Skeletal muscle tissue (tissue), 4 donors: ENCODE data around the gene HIC2. TPM values are rescaled to one million over a fixed set of nuclear protein-coding genes. Genes with fewer than 3 reads are reported as not detected.
"Not testable (repeated sequence)": the region's sequence is repeated elsewhere in the genome, so short reads cannot be mapped to it uniquely, and the experiment has no call there.

Experiments
- H3K27ac ChIP-seq: one replicate; pipeline ENCODE4 v1.7.0; 2013; ENCODE audit warnings: mild to moderate bottlenecking, low read depth, low read length, inconsistent platforms
- H3K27me3 ChIP-seq, 3 donors: one replicate each; pipeline ENCODE4 v1.7.0; 2013; ENCODE audit warnings: low read length in 3 of 3; ENCODE audit not compliant: control insufficient read depth in 3 of 3, insufficient read depth in 3 of 3
- H3K36me3 ChIP-seq, 3 donors: one replicate each; pipeline ENCODE4 v1.7.0; 2013; ENCODE audit warnings: low read length in 3 of 3; ENCODE audit not compliant: control insufficient read depth in 3 of 3, insufficient read depth in 3 of 3
- H3K4me1 ChIP-seq, 3 donors: one replicate each; pipeline ENCODE4 v1.7.0; 2013; ENCODE audit warnings: low read length in 3 of 3, mild to moderate bottlenecking in 3 of 3; ENCODE audit not compliant: control insufficient read depth in 3 of 3, insufficient read depth in 3 of 3
- H3K4me3 ChIP-seq, 3 donors: one replicate each; pipeline ENCODE4 v1.7.0; 2013; ENCODE audit warnings: low read length in 3 of 3
- H3K9ac ChIP-seq, 3 donors: one replicate each; pipeline ENCODE4 v1.7.0; 2013; ENCODE audit warnings: low read length in 3 of 3, mild to moderate bottlenecking in 3 of 3, moderate library complexity in 2 of 3, low read depth in 1 of 3
- H3K9me3 ChIP-seq, 3 donors: one replicate each; pipeline ENCODE4 v1.7.0; 2013; ENCODE audit warnings: low read length in 3 of 3; ENCODE audit not compliant: control insufficient read depth in 3 of 3
- total RNA-seq: library from RNA; depleted of rRNA; stranded (reverse); fragments of >200 nt; gene quantifications from one replicate; pipeline ENCODE4 v1.2.3, GENCODE V29; 2014
- donor health status: Osteomylitis.

HIC2 gene, protein sequence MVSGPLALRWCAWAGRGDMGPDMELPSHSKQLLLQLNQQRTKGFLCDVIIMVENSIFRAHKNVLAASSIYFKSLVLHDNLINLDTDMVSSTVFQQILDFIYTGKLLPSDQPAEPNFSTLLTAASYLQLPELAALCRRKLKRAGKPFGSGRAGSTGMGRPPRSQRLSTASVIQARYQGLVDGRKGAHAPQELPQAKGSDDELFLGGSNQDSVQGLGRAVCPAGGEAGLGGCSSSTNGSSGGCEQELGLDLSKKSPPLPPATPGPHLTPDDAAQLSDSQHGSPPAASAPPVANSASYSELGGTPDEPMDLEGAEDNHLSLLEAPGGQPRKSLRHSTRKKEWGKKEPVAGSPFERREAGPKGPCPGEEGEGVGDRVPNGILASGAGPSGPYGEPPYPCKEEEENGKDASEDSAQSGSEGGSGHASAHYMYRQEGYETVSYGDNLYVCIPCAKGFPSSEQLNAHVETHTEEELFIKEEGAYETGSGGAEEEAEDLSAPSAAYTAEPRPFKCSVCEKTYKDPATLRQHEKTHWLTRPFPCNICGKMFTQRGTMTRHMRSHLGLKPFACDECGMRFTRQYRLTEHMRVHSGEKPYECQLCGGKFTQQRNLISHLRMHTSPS
- 4.2 TPM for total RNA-seq

DNA sequence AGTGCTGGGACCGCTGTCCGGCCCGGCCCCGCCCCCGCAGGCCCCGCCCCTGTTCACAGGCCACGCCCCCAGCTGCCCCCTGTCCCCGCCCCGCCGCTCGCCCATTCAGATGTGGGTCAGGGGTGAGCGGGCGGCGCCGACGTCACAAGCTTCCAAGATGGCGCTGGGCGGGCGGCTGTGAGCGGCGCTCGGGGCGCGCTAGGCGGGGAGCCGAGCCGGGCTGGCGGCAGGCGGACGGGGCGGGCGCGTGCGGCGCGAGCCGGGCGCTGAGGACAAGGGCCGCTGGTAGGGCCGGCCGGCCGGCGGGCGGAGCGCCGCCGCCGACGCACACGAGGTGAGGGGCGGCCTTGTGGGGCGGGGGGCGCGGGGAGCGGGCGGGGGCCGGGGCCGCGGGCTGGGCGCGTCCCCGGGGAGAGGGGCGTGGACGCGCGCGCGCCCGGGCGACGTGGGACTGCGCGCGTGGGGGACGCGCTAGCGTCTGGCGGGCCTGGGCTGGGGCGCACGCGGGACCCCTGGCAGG is at the start of gene HIC2:
HIC2 (plus strand) TSS at position 145 of the 520 bp plus-strand sequence. CDS start 25,461 bp downstream, outside the sequence.
- H3K4me1 ChIP-seq, H3K36me3 ChIP-seq, H3K27me3 ChIP-seq, H3K9me3 ChIP-seq, H3K27ac ChIP-seq: not testable (repeated sequence)
- peak within 1 kb of the TSS in 2 of 3 donors; percentile 38 to 45 for H3K4me3 ChIP-seq
- H3K9ac ChIP-seq, result peak within 1 kb of the TSS in 1 of 3 donors; percentile 50

- H3K36me3 ChIP-seq, H3K27me3 ChIP-seq, H3K9ac ChIP-seq, H3K4me3 ChIP-seq, H3K9me3 ChIP-seq, H3K27ac ChIP-seq, H3K4me1 ChIP-seq: not testable (repeated sequence)
Observed at GRCh38 chr22:21368603-21369310, 48.4 kb upstream of the HIC2 start.

GRCh38 chr22:21375880-21376279 is 41.3 kb upstream of the HIC2 start:
- H3K4me1 ChIP-seq, H3K9me3 ChIP-seq, H3K9ac ChIP-seq, H3K4me3 ChIP-seq, H3K36me3 ChIP-seq, H3K27ac ChIP-seq, H3K27me3 ChIP-seq: not testable (repeated sequence)

GRCh38 chr22:21383701-21384467 is 33.3 kb upstream of the HIC2 start, which contains the start of gene RIMBP3B:
Gene RIMBP3B, plus strand, starts transcription at chr22:21383751. Its CDS starts 108 bp downstream, at chr22:21383859.
- H3K4me3 ChIP-seq, H3K9ac ChIP-seq, H3K27me3 ChIP-seq, H3K27ac ChIP-seq, H3K9me3 ChIP-seq, H3K4me1 ChIP-seq, H3K36me3 ChIP-seq: not testable (repeated sequence)

GRCh38 chr22:21384468-21385357 is 32.5 kb upstream of the HIC2 start:
- not testable (repeated sequence) for H3K9me3 ChIP-seq, H3K4me3 ChIP-seq, H3K9ac ChIP-seq, H3K27ac ChIP-seq, H3K27me3 ChIP-seq, H3K4me1 ChIP-seq, H3K36me3 ChIP-seq

DNA sequence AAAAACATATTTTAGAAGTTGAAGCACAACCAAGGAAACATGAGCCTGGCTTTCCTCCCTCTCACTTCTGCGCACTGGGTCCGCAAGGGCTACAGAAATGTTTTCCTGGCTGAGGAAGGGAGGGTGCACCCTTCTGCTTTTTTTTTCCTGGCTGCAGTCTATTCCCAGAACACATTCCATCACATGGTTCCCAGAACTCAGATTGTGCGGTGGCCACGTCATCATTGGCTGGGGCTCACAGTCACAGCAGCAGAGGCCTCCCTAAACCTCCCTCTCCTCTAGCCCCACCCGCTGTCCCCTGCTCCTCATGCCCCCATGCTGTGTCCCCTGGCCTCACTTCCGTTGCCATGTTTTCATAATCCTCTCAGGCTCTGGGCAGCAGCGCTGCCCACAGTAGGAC is 27.7 kb upstream of the HIC2 start:
- H3K27me3 ChIP-seq, H3K4me3 ChIP-seq: not testable (repeated sequence)

DNA sequence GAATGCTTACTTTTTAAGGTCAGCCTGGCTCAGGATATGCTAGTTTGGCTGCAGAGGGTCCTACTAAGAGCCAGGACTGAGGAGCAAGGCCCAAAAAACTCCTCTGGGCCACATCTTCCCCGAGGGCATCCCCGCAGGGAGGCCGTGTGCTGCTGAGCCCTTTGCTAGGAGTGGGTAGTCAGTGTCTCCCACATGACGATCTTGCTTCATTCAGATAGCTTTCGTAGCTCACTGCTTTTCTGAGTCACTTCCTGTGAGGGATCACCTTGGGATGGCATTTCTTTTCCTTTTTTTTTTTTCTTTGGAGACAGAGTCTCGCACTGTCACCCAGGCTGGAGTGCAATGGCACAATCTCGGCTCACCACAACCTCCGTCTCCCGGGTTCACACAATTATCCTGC is 27.2 kb upstream of the HIC2 start:
- H3K9ac ChIP-seq, H3K27ac ChIP-seq: not testable (repeated sequence)

More for the DNA sequence above, 27.7 kb upstream of the HIC2 start:
- H3K36me3 ChIP-seq, H3K9ac ChIP-seq, H3K27ac ChIP-seq, H3K9me3 ChIP-seq, H3K4me1 ChIP-seq: not testable (repeated sequence)

GRCh38 chr22:21394613-21395012 is 22.6 kb upstream of the HIC2 start:
- not testable (repeated sequence) for H3K9ac ChIP-seq, H3K27ac ChIP-seq, H3K27me3 ChIP-seq, H3K4me1 ChIP-seq, H3K4me3 ChIP-seq, H3K36me3 ChIP-seq, H3K9me3 ChIP-seq

More for the DNA sequence above, 27.2 kb upstream of the HIC2 start:
- H3K27me3 ChIP-seq, H3K36me3 ChIP-seq, H3K9me3 ChIP-seq, H3K4me3 ChIP-seq, H3K4me1 ChIP-seq: not testable (repeated sequence)
